Lower leg skin (tissue), 3 donors: ENCODE results near the gene PRDM16.

Experiments
- CTCF ChIP-seq, 3 donors: fragments of 450-650 bp; IDR thresholded peaks; one replicate each; pipeline ENCODE4 v1.5.1; 2016; ENCODE audit warnings: antibody characterized with exemption in 3 of 3, mild to moderate bottlenecking in 3 of 3, moderate library complexity in 2 of 3
- POLR2A ChIP-seq, 2 donors: fragments of 450-650 bp; IDR thresholded peaks; one replicate each; pipeline ENCODE4 v1.6.1; 2016 to 2017; ENCODE audit warnings: antibody characterized with exemption in 2 of 2, mild to moderate bottlenecking in 1 of 2, moderate library complexity in 1 of 2

- TF ChIP-seq CTCF (IDR thresholded peaks at IDR 0.05) (no peak), POLR2A (IDR thresholded peaks at IDR 0.05) (no peak)
Observed at GRCh38 chr1:3097231-3097630, 28.2 kb downstream of the PRDM16 start.
